ENCODE data around the gene CNTNAP4.
A peak's percentile ranks its signal among the peaks of the same experiment; 100 is the strongest.

The CNTNAP4 gene

GRCh38 chr16:76389126-76389525 is 111.9 kb downstream of the CNTNAP4 start:
- peak; percentile 59 for DNase-seq (ENCODE audit: low spot score)

- DNase-seq (ENCODE audit: low spot score) = no peak
These were observed 113.3 kb downstream of the CNTNAP4 start for GRCh38 chr16:76390476-76390875.

GRCh38 chr16:76396977-76397376 is 119.8 kb downstream of the CNTNAP4 start:
- no peak for DNase-seq (ENCODE audit: low spot score)

GRCh38 chr16:76409706-76410105 is 132.5 kb downstream of the CNTNAP4 start:
- DNase-seq (ENCODE audit: low spot score) = no peak

- no peak for DNase-seq (ENCODE audit: low spot score)
These were observed 144.4 kb downstream of the CNTNAP4 start for GRCh38 chr16:76421571-76421970.

GRCh38 chr16:76428858-76429257 is 151.7 kb downstream of the CNTNAP4 start:
- DNase-seq (ENCODE audit: low spot score) = no peak

- no peak for DNase-seq (ENCODE audit: low spot score)
These were observed 164.2 kb downstream of the CNTNAP4 start for GRCh38 chr16:76441391-76441790.

GRCh38 chr16:76441876-76442275 is 164.7 kb downstream of the CNTNAP4 start:
- no peak for DNase-seq (ENCODE audit: low spot score)

- DNase-seq (ENCODE audit: low spot score) = no peak
These were observed 166.8 kb downstream of the CNTNAP4 start for GRCh38 chr16:76443973-76444372.

- no peak for DNase-seq (ENCODE audit: low spot score)
These were observed 167.6 kb downstream of the CNTNAP4 start for GRCh38 chr16:76444832-76445231.

- DNase-seq (ENCODE audit: low spot score) = no peak
These were observed 168.6 kb downstream of the CNTNAP4 start for GRCh38 chr16:76445815-76446214.

- DNase-seq (ENCODE audit: low spot score) = peak; percentile 66
These were observed 169.1 kb downstream of the CNTNAP4 start for GRCh38 chr16:76446251-76446650.

GRCh38 chr16:76450890-76451289 is 173.7 kb downstream of the CNTNAP4 start:
- no peak for DNase-seq (ENCODE audit: low spot score)

- DNase-seq (ENCODE audit: low spot score) = no peak
These were observed 178.1 kb downstream of the CNTNAP4 start for GRCh38 chr16:76455257-76455656.

GRCh38 chr16:76456016-76456415 is 178.8 kb downstream of the CNTNAP4 start:
- DNase-seq (ENCODE audit: low spot score) = no peak

- no peak for DNase-seq (ENCODE audit: low spot score)
These were observed 181.9 kb downstream of the CNTNAP4 start for GRCh38 chr16:76459111-76459510.

- DNase-seq (ENCODE audit: low spot score) = no peak
These were observed 184.6 kb downstream of the CNTNAP4 start for GRCh38 chr16:76461836-76462235.

GRCh38 chr16:76464955-76465620 is 187.9 kb downstream of the CNTNAP4 start:
- no peak for DNase-seq (ENCODE audit: low spot score)

GRCh38 chr16:76466871-76467270 is 189.7 kb downstream of the CNTNAP4 start:
- DNase-seq (ENCODE audit: low spot score) = no peak

- no peak for DNase-seq (ENCODE audit: low spot score)
These were observed 196.8 kb downstream of the CNTNAP4 start for GRCh38 chr16:76474048-76474447.

GRCh38 chr16:76478105-76478504 is 200.9 kb downstream of the CNTNAP4 start:
- DNase-seq (ENCODE audit: low spot score) = no peak

GRCh38 chr16:76483307-76483909 is 206.2 kb downstream of the CNTNAP4 start:
- no peak for DNase-seq (ENCODE audit: low spot score)

- DNase-seq (ENCODE audit: low spot score) = no peak
These were observed 206.8 kb downstream of the CNTNAP4 start for GRCh38 chr16:76484020-76484419.

GRCh38 chr16:76486740-76487139 is 209.5 kb downstream of the CNTNAP4 start:
- peak; percentile 76 for DNase-seq (ENCODE audit: low spot score)
